22Rv1 (cell line): ENCODE measurements around the gene SCO1.

ENCODE experiments used
- ZFX ChIP-seq: fragments of 450-650 bp; IDR thresholded peaks from 2 replicates; pipeline ENCODE4 v1.6.1; 2017; ENCODE audit warnings: antibody characterized with exemption, borderline replicate concordance
- TF ChIP-seq, protein P1 (sequence below): fragments of 450-650 bp; IDR thresholded peaks from 2 replicates; pipeline ENCODE4 v1.5.1; 2017; ENCODE audit warnings: mild to moderate bottlenecking

DNA sequence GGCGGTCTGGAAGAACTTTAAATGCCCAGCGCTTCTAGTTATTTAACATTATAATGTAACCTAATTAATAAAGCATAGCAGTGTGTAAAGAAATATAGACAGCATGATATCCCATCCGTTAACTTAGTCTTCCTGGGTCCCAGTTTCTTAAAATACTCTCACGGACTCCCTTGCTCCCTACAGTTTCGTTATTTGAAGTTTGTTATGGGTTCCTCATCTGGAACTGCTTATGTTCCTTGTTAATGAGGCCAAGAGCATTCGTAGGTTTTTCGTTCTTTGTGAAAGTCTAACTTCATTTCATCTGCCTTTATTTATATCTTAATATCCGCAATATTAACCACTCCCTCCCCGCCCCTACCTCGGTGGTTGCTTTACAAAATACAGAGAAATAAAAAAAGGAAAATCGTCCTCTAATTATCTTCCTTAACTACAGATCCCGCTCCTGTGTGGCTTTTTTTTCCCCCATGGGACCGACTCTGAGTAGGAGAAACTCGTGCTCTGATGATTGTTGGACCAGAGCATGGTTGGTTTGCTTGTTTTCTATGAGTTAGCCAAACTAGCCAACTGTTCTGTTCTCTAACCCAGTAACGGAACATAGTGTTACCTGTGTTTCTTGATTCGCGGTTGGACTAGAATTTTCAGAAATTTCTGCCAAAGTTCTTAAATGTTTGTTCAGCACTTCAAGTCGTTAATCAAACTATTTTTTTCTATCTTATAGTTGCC lies 924 bp upstream of the SCO1 start:
- TF ChIP-seq, protein P1, sequence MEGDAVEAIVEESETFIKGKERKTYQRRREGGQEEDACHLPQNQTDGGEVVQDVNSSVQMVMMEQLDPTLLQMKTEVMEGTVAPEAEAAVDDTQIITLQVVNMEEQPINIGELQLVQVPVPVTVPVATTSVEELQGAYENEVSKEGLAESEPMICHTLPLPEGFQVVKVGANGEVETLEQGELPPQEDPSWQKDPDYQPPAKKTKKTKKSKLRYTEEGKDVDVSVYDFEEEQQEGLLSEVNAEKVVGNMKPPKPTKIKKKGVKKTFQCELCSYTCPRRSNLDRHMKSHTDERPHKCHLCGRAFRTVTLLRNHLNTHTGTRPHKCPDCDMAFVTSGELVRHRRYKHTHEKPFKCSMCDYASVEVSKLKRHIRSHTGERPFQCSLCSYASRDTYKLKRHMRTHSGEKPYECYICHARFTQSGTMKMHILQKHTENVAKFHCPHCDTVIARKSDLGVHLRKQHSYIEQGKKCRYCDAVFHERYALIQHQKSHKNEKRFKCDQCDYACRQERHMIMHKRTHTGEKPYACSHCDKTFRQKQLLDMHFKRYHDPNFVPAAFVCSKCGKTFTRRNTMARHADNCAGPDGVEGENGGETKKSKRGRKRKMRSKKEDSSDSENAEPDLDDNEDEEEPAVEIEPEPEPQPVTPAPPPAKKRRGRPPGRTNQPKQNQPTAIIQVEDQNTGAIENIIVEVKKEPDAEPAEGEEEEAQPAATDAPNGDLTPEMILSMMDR: no peak
- no peak for TF ChIP-seq ZFX
